ENCODE measurements around the gene MDM4. TPM values are rescaled to one million over a fixed set of nuclear protein-coding genes. Genes with fewer than 3 reads are reported as not detected.

MDM4 gene
- total RNA-seq, 1 donor from 2014 or later, result 9.9 TPM

- Histone ChIP-seq H3K27me3 (no peaks in the 10 kb centered on the region), H3K27ac (no peak overlapping the region), H3K36me3 (no peaks in the 10 kb centered on the region), H3K4me3 (no peak overlapping the region), H3K9me3 (no peaks in the 10 kb centered on the region), H3K4me1 (no peaks in the 10 kb centered on the region)
- TF ChIP-seq CTCF (IDR thresholded peaks at IDR 0.05), result no peak
- intact Hi-C loops (cut with DNase I), result no loop called here
- DNase-seq (ENCODE audit: low spot score in 2 of 2), result no peak
Measured at GRCh38 chr1:204583909-204584632, 67.9 kb downstream of the MDM4 start.

- intact Hi-C loops (cut with DNase I), result no loop called here
- H3K4me1 ChIP-seq, result no peaks in the 10 kb centered on the region
- no peak overlapping the region for H3K27ac ChIP-seq
- DNase-seq (ENCODE audit: low spot score in 2 of 2), result no peak
- H3K4me3 ChIP-seq, result no peak overlapping the region
- no peaks in the 10 kb centered on the region for H3K9me3 ChIP-seq
- no peak for TF ChIP-seq CTCF (IDR thresholded peaks at IDR 0.05)
- no peaks in the 10 kb centered on the region for H3K36me3 ChIP-seq
- H3K27me3 ChIP-seq, result no peaks in the 10 kb centered on the region
Measured at GRCh38 chr1:204584699-204585372, 68.6 kb downstream of the MDM4 start.

- no peaks in the 10 kb centered on the region for H3K27me3 ChIP-seq
- intact Hi-C loops (cut with DNase I), result no loop called here
- no peak for TF ChIP-seq CTCF (IDR thresholded peaks at IDR 0.05)
- H3K27ac ChIP-seq, result no peak overlapping the region
- no peaks in the 10 kb centered on the region for H3K36me3 ChIP-seq
- no peaks in the 10 kb centered on the region for H3K9me3 ChIP-seq
- no peak for DNase-seq (ENCODE audit: low spot score in 2 of 2)
- no peaks in the 10 kb centered on the region for H3K4me1 ChIP-seq
- no peak overlapping the region for H3K4me3 ChIP-seq
Measured at GRCh38 chr1:204587621-204588020, 71.4 kb downstream of the MDM4 start.

- DNase-seq (ENCODE audit: low spot score in 2 of 2), result no peak
- H3K4me3 ChIP-seq, result no peak overlapping the region
- H3K36me3 ChIP-seq, result no peaks in the 10 kb centered on the region
- TF ChIP-seq CTCF (IDR thresholded peaks at IDR 0.05), result no peak
- intact Hi-C loops (cut with DNase I), result no loop called here
- no peak overlapping the region for H3K27ac ChIP-seq
- no peaks in the 10 kb centered on the region for H3K4me1 ChIP-seq
- H3K27me3 ChIP-seq, result no peaks in the 10 kb centered on the region
- no peaks in the 10 kb centered on the region for H3K9me3 ChIP-seq
Measured at GRCh38 chr1:204588826-204589225, 72.6 kb downstream of the MDM4 start.

- no peak for TF ChIP-seq CTCF (IDR thresholded peaks at IDR 0.05)
- Histone ChIP-seq H3K4me3 (no peak overlapping the region), H3K4me1 (no peaks in the 10 kb centered on the region), H3K9me3 (no peaks in the 10 kb centered on the region), H3K27ac (no peak overlapping the region), H3K36me3 (no peaks in the 10 kb centered on the region), H3K27me3 (no peaks in the 10 kb centered on the region)
- intact Hi-C loops (cut with DNase I), result no loop called here
- no peak for DNase-seq (ENCODE audit: low spot score in 2 of 2)
Measured at GRCh38 chr1:204589409-204590038, 73.3 kb downstream of the MDM4 start.
